Heart left ventricle (tissue), 13 donors: Measurements from ENCODE around the gene ITIH2.

Source experiments
- POLR2A ChIP-seq, 2 donors: fragments of 450-650 bp; IDR thresholded peaks; one replicate each; pipeline ENCODE4 v1.6.1; 2017; ENCODE audit warnings: antibody characterized with exemption in 2 of 2, mild to moderate bottlenecking in 2 of 2, moderate library complexity in 2 of 2
- TF ChIP-seq, protein P1 (sequence below), 12 donors: fragments of 200-600 bp; sonication (generic) in 4 of 12; IDR thresholded peaks; one replicate each; pipeline versions ENCODE4 v1.5.0 to v1.8.0; 2018 to 2022; ENCODE audit warnings: antibody characterized with exemption in 12 of 12, mild to moderate bottlenecking in 5 of 12
- donor health status: ischemic (EF 13 %, LVEDD 7.1; RV severe dilation, severe dysfunction).
- donor health status: DM: no; HTN: yes; CAD: no.
- donor health status: DM: no; HTN: no; CAD: no.
- donor health status: ischemic (EF 25% LVEDD 6.9; RV normal size, moderate dysfunction).
- donor health status: ischemic (EF 25% LVEDD 5.7; RV mildly dilated, moderate dysfunction).
- donor health status: ischemic (EF 35%, LVEDD 5.7; RV mildly dilated, moderate dysfunction).
- donor health status: nonischemic (EF 11% LVEDD 7.7; RV severe dilation, severe dysfunction).
- donor health status: DM: yes; HTN: yes; CAD: no.
- donor health status: PGD.
- donor health status: ischemic (EF 29% LVEDD 5.4; RV normal size, mild dysfunction).
- donor health status: nonischemic (EF 23%, LVEDD 6.1; RV moderate dilation, normal function).

DNA sequence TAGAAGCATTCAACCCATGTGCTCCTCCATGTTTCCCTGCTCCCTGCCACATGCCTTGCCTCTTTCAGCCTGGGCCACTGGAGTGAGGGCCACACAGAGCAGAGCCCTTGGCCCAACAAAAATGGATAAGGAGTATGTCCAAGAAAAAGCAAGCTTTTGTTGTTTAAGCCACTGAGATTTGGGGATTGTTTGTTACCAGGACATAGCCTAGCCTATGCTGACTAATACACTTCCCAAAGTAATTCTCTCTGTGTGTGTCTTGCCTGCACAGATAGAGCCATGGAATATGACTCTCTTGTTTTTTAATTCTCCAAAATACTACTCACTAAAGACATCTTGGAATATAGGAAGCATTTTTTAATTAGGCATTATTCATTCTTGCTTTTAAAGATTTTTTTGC, 13.5 kb upstream of the ITIH2 start:
- no peak for TF ChIP-seq POLR2A (IDR thresholded peaks at IDR 0.05)
- TF ChIP-seq, protein P1, sequence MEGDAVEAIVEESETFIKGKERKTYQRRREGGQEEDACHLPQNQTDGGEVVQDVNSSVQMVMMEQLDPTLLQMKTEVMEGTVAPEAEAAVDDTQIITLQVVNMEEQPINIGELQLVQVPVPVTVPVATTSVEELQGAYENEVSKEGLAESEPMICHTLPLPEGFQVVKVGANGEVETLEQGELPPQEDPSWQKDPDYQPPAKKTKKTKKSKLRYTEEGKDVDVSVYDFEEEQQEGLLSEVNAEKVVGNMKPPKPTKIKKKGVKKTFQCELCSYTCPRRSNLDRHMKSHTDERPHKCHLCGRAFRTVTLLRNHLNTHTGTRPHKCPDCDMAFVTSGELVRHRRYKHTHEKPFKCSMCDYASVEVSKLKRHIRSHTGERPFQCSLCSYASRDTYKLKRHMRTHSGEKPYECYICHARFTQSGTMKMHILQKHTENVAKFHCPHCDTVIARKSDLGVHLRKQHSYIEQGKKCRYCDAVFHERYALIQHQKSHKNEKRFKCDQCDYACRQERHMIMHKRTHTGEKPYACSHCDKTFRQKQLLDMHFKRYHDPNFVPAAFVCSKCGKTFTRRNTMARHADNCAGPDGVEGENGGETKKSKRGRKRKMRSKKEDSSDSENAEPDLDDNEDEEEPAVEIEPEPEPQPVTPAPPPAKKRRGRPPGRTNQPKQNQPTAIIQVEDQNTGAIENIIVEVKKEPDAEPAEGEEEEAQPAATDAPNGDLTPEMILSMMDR (IDR thresholded peaks at IDR 0.05), result no peak
